B cell (primary cell): ENCODE data around the gene KCNMB2.

Source experiments
- EZH2 ChIP-seq: IDR thresholded peaks from 2 replicates; pipeline ENCODE4 v1.6.1; 2012; ENCODE audit warnings: borderline replicate concordance, low read depth, mild to moderate bottlenecking, moderate library complexity, low read length; ENCODE audit not compliant: insufficient read depth, poor library complexity, severe bottlenecking
- TF ChIP-seq, protein P1 (sequence below): fragments of 200-600 bp; IDR thresholded peaks from one replicate; pipeline ENCODE4 v1.8.0; 2022; ENCODE audit warnings: antibody characterized with exemption, mild to moderate bottlenecking

DNA sequence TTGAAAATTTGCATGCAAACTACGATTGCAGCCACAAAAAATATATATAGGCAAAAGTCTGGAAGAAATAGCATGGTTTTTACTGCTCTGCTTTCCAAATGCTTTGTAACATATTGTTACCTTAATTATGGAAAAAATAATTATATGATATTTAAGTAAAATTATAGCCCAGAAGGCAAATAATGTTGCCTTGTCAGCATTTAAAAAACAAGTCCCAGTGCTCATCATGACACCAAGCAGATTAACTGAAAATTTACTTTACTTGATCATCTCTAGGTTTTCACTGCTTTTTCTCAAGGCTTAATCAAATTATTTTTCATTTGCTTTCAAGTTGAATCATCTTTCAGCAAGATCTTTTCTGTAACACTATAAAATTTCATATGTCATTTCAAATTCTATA is 272.5 kb downstream of the KCNMB2 start:
- no peak for TF ChIP-seq EZH2
- TF ChIP-seq, protein P1, sequence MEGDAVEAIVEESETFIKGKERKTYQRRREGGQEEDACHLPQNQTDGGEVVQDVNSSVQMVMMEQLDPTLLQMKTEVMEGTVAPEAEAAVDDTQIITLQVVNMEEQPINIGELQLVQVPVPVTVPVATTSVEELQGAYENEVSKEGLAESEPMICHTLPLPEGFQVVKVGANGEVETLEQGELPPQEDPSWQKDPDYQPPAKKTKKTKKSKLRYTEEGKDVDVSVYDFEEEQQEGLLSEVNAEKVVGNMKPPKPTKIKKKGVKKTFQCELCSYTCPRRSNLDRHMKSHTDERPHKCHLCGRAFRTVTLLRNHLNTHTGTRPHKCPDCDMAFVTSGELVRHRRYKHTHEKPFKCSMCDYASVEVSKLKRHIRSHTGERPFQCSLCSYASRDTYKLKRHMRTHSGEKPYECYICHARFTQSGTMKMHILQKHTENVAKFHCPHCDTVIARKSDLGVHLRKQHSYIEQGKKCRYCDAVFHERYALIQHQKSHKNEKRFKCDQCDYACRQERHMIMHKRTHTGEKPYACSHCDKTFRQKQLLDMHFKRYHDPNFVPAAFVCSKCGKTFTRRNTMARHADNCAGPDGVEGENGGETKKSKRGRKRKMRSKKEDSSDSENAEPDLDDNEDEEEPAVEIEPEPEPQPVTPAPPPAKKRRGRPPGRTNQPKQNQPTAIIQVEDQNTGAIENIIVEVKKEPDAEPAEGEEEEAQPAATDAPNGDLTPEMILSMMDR: no peak
